SK-N-SH (cell line): ENCODE data around the gene SLC24A1.

Experiments
- EZH2phosphoT487 ChIP-seq: fragments of 200-600 bp; sonication (generic); IDR thresholded peaks from 2 replicates; pipeline ENCODE4 v1.6.1; 2017; ENCODE audit warnings: low read depth, mixed run types, mild to moderate bottlenecking, antibody characterized with exemption, moderate library complexity, borderline replicate concordance
- MAX ChIP-seq: IDR thresholded peaks from 2 replicates; pipeline ENCODE4 v1.4.0; 2012; ENCODE audit warnings: low read depth
- MXI1 ChIP-seq: IDR thresholded peaks from 2 replicates; pipeline ENCODE4 v1.6.1; 2012; ENCODE audit warnings: mild to moderate bottlenecking, low read depth, low read length, improper control_type of control experiment
- POLR2AphosphoS5 ChIP-seq: IDR thresholded peaks from 2 replicates; pipeline ENCODE4 v1.6.1; 2012; ENCODE audit warnings: low read depth, low read length

- TF ChIP-seq MXI1 (no peak), MAX (no peak), EZH2phosphoT487 (no peak), POLR2AphosphoS5 (0 out of 2 replicates have a peak, but pooled peaks have one; percentile 3)
Measured at GRCh38 chr15:65579762-65580161, 42.0 kb upstream of the SLC24A1 start.
